Activated CD8-positive, alpha-beta T cell treated with anti-CD3 and anti-CD28 coated beads for 36 hours (primary cell): ENCODE data around the gene ANKRD66. TPM values are rescaled to one million over a fixed set of nuclear protein-coding genes. Genes with fewer than 3 reads are reported as not detected.

Experiments
- ATAC-seq: fragments of 200-7000 bp; cut with Tn5 transposase; one replicate; pipeline ENCODE4 v1.10.0; 2021; ENCODE audit warnings: mild to moderate bottlenecking, moderate library complexity
- CTCF ChIA-PET: fragments of 350-600 bp; sonication (Branson Sonifier 250); formaldehyde crosslinking; loops from one replicate; lab custom pipeline; 2021; ENCODE audit warnings: antibody characterized with exemption; lab: Charles Lee
- POLR2A ChIA-PET: fragments of 350-600 bp; sonication (Branson Sonifier 250); formaldehyde crosslinking; loops from one replicate; lab custom pipeline; 2021; ENCODE audit warnings: antibody characterized with exemption; lab: Charles Lee
- DNase-seq: peaks from one replicate; pipeline ENCODE4 v3.0.0-alpha.2; 2020
- H3K27ac Mint-ChIP-seq: one replicate; pipeline ENCODE4 v1.8.0; 2021; ENCODE audit warnings: mild to moderate bottlenecking, mixed read lengths
- H3K27me3 Mint-ChIP-seq: one replicate; pipeline ENCODE4 v1.8.0; 2021; ENCODE audit warnings: mixed read lengths
- H3K36me3 Mint-ChIP-seq: one replicate; pipeline ENCODE4 v1.8.0; 2021; ENCODE audit warnings: low read depth, mixed read lengths
- H3K4me1 Mint-ChIP-seq: one replicate; pipeline ENCODE4 v1.8.0; 2021; ENCODE audit warnings: low read depth, mixed read lengths
- H3K4me3 Mint-ChIP-seq: one replicate; pipeline ENCODE4 v1.8.0; 2021; ENCODE audit warnings: mild to moderate bottlenecking, moderate library complexity, mixed read lengths
- H3K9me3 Mint-ChIP-seq: one replicate; pipeline ENCODE4 v1.8.0; 2021; ENCODE audit warnings: mixed read lengths
- CTCF ChIP-seq: fragments of 200-600 bp; IDR thresholded peaks from one replicate; pipeline ENCODE4 v1.8.0; 2022; ENCODE audit warnings: antibody characterized with exemption, mild to moderate bottlenecking
- intact Hi-C: fragments of 100-400 bp; cut with micrococcal nuclease; formaldehyde crosslinking; loops from one replicate; pipeline ENCODE4 v1.10.0; 2022
- total RNA-seq, 2 experiments: library from RNA; stranded (reverse); gene quantifications; one replicate each; pipeline ENCODE4 v1.2.3, GENCODE V29; 2021

ANKRD66 gene
- total RNA-seq, 2 experiments from 2014 or later: not detected

- CTCF ChIA-PET: no interaction called here
- no peaks in the 10 kb centered on the region for H3K36me3 Mint-ChIP-seq
Observed at GRCh38 chr6:46808806-46809205, 62.1 kb downstream of the ANKRD66 start.

More at GRCh38 chr6:46808806-46809205, 62.1 kb downstream of the ANKRD66 start:
- no peak for TF ChIP-seq CTCF
- Mint-ChIP-seq H3K27ac (no peak overlapping the region), H3K4me1 (no peaks in the 10 kb centered on the region), H3K9me3 (no peaks in the 10 kb centered on the region), H3K4me3 (no peak overlapping the region), H3K27me3 (peaks cover 25% of the 10 kb centered on the region)
- intact Hi-C loops: no loop called here
- ATAC-seq: no peak
- DNase-seq: no peak
- POLR2A ChIA-PET: no interaction called here

Other genes with a start within 250 kb of the ANKRD66 start
- not detected for gene CYP39A1, start 94.1 kb upstream of the ANKRD66 start, total RNA-seq
- under 1 TPM; 0.70 to 0.85 TPM for gene SLC25A27, start 94.0 kb upstream of the ANKRD66 start, total RNA-seq
- gene TDRD6, start 59.0 kb upstream of the ANKRD66 start, total RNA-seq: not detected
- gene PLA2G7, start 11.6 kb upstream of the ANKRD66 start, total RNA-seq: not detected
- not detected for gene MEP1A, start 46.5 kb downstream of the ANKRD66 start, total RNA-seq
- gene ADGRF5, start 175.0 kb downstream of the ANKRD66 start, total RNA-seq: not detected